GM23248 (cell line): ENCODE measurements around the gene FOXK1.

ENCODE experiments used
- EZH2 ChIP-seq: fragments of 200-600 bp; sonication (generic); IDR thresholded peaks from 2 replicates; pipeline ENCODE4 v1.6.1; 2018; ENCODE audit warnings: antibody characterized with exemption, mild to moderate bottlenecking; ENCODE audit not compliant: insufficient read depth, poor library complexity, severe bottlenecking
- EZH2phosphoT487 ChIP-seq: fragments of 200-600 bp; sonication (generic); IDR thresholded peaks from 2 replicates; pipeline ENCODE4 v1.6.1; 2018; ENCODE audit warnings: antibody characterized with exemption, moderate library complexity, mild to moderate bottlenecking, low read depth; ENCODE audit not compliant: insufficient read depth

DNA sequence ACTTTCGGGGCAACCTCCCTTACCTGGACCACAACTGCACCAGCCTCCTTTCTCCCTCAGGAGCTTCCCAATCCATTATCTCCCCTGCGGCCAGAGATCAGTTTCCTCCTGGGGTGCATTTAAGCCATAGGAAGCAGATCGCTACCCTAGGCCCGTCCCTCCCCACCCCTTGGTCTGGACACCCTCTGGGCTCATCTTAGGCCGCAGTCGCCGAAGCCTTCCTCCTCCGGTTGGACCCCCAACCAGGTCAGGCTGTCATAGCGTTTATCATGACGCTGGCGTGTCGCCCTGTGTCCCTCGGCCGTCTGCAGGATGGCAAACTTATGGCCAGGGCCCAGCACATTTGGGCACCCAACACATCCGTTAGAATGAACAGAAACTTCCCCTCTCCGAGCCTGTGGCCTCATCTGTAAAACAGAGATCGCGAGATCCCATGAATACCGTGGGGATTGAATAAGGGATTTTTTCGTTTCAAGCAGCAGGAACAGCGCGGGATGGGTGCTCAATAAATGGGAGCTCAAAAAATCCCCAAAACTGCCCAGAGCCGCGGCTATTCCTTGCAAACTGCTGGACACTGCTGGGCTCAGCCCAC lies 92.7 kb downstream of the FOXK1 start:
- TF ChIP-seq EZH2phosphoT487 (no peak), EZH2 (no peak)
